Stomach (tissue), 4 donors: ENCODE measurements around the gene VAV3.

ENCODE experiments used
- CTCF ChIP-seq, 7 experiments: fragments of 450-650 bp in 4 of 7; fragments of 200-600 bp in 3 of 7; sonication (generic) in 3 of 7; IDR thresholded peaks; one replicate each; pipeline ENCODE4 v1.5.1; 2016 to 2019; ENCODE audit warnings: antibody characterized with exemption in 7 of 7, control low read depth in 2 of 7, mild to moderate bottlenecking in 1 of 7
- EP300 ChIP-seq: sonication (generic); formaldehyde crosslinking; IDR thresholded peaks from one replicate; pipeline ENCODE4 v1.6.1; 2017; ENCODE audit warnings: antibody characterized with exemption
- POLR2A ChIP-seq, 4 donors: fragments of 450-650 bp; IDR thresholded peaks; one replicate each; pipeline ENCODE4 v1.6.1; 2016; ENCODE audit warnings: antibody characterized with exemption in 4 of 4, control low read depth in 2 of 4, mild to moderate bottlenecking in 1 of 4, moderate library complexity in 1 of 4

- TF ChIP-seq CTCF (IDR thresholded peaks at IDR 0.05) (no peak), POLR2A (IDR thresholded peaks at IDR 0.05) (no peak), EP300 (no peak)
Measured at GRCh38 chr1:107597290-107597689, 367.7 kb downstream of the VAV3 start.
